HG03378 (cell line): Measurements from ENCODE around the gene PNMA6E.

ENCODE experiments used
- ATAC-seq: cut with Tn5 transposase; IDR thresholded peaks from one replicate; pipeline ENCODE4 v1.9.1; 2021; ENCODE audit warnings: mild to moderate bottlenecking, moderate library complexity; ENCODE audit not compliant: unreplicated experiment

The PNMA6E gene

GRCh38 chrX:153361781-153362397 lies 39.3 kb downstream of the PNMA6E start:
- ATAC-seq, result no peak

DNA sequence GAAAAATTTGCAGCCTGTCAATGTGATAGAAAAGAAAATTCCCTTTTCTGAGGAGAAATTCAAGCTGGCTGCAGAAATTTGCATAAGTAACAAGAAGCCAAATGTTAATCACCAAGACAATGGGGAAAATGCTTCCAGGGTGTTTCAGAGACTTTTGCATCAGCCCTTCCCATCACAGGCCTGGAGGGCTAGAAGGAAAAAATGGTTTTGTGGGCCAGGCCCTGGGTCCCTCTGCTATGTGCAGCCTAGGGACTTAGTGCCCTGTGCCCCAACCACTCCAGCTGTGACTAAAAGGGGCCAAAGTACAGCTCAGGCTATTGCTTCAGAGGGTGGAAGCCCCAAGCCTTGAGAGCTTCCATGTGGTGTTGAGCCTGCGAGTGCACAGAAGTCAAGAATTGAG lies 43.3 kb downstream of the PNMA6E start:
- ATAC-seq, result no peak

DNA sequence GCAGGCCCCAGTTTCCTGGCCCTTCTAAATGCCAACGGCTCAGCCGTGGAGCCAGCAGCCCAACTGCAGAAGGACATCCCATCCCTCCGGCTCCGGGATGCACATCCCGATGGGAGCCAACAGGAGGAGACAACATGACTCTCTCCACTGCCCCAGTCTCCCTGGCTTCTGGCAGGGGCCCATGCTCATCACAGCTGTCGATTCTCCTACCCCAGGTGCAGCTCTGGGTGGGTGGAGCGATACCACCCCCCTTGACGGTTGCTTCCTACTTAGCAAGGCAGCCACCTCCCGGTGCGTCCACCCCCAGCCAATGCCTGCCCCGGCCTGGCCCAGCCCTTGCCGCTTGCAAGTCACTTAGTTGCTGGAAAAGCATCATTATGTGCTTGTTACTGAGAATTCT lies 47.7 kb downstream of the PNMA6E start:
- ATAC-seq, result no peak

GRCh38 chrX:153352858-153353257 lies 48.3 kb downstream of the PNMA6E start:
- ATAC-seq, result no peak

DNA sequence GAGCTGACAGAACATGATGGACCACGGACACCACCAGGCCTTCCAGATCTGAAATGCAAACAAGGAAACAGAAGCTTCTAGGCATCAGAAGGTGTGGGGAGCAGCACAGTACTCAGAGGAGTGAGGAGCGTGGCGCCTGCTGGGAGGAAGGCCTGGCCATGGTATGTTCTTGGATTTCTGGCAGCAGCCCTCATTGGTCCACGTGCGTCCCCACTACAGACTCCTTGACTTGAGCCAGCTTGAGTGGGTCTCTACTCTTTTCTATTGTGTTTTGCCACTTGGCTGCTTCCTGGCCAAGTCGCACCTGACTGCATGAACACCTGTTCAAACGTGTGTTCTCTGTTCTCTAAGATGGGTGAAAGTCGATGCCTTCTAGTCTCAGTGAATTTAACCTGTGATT lies 49.2 kb downstream of the PNMA6E start:
- no peak for ATAC-seq

DNA sequence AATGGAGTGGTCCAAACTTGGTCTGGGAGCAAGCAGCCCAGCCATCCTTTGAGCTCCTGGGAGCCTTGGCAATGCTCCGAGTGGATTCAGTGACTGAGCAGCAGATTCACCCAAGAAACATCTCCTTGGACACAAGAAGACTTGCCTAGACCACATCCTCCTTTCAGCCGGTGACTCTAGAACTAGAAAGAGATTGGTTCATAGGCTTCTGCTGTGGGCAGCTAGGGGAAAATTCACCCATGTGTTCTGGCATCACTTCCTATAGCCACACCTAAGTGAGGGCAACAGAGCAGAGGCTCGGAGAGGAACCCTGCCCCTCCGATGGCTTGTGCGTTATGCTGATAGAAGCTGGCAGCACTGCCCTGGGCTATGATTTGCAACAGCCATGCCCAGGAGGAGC lies 51.2 kb downstream of the PNMA6E start:
- ATAC-seq, result no peak

DNA sequence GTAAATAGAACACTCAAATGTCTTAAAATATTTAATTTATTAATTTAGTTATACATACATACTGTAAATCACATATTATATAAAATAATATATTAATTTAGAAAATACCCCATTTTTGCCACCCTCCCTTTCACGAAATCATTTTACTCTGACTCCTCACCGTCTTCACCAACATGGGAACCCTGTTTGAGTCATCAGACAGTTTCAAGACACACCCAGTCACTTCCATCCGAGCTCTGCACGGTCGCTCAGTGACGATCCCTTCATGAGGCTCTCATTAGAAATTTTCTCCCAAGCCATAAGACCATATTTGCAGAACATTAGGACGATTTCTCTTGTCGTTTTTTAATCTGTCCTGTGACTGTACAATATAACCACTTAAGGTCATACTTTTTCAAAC lies 52.7 kb downstream of the PNMA6E start:
- no peak for ATAC-seq

- no peak for ATAC-seq
These were observed 53.6 kb downstream of the PNMA6E start for GRCh38 chrX:153347530-153347929.
